CD4-positive, alpha-beta T cell treated with Interleukin-15 for 1 hour (primary cell): ENCODE results near the gene EDNRA.

Experiments
- DNase-seq: peaks from one replicate; pipeline ENCODE4 v3.0.0-alpha.2; 2020

The EDNRA gene

DNA sequence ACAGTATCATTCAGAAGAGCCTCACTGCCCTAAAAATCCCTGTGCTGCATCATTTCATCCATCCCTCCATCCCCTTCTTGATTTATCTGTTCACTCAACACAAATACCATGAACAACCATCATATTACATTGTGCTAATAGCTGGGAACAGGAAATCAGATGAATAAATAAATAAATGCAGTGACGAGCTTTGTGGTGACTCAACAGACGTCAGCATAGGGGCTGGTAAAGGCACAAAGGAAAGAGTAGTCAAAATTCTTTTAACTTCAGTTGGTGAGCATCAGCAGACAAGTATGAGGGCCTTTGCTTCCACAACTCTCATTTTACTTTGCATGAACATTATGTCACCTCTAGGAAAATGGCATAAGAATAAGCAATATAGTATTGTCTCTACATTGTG lies 65.5 kb downstream of the EDNRA start:
- DNase-seq: no peak

DNA sequence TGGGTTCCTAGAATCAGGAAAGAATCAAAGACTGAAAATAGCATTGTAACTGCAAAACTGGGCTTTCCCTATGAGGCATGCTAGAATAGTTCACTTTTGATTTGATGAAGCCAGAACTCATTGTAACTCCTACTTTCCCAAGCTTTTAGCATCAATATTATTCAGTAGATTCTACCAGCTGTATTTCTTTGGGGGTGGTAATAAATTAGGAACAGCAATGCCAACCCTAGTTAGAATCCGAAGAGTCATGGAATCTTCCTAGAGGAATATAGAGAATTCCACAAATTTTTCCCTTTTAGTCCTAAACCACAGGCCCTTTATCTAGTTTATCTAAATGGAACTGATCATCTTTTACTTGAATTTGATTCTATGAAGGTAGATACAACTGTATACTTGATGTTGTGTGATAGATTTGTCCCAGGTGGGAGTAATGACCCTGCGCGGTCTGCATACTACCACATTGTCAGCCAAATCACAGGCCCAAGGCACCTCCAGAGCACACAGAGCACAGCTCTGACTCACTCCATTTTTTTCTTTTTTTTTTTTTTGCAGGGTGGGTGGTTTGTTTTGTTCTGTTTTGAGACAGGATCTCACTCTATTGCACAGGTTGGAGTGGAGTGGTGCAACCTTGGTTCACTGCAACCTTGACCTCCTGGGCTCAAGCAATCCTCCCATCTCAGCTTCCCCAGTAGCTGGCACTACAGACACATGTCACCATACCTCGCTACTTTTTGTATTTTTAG lies 66.6 kb downstream of the EDNRA start:
- DNase-seq: no peak

DNA sequence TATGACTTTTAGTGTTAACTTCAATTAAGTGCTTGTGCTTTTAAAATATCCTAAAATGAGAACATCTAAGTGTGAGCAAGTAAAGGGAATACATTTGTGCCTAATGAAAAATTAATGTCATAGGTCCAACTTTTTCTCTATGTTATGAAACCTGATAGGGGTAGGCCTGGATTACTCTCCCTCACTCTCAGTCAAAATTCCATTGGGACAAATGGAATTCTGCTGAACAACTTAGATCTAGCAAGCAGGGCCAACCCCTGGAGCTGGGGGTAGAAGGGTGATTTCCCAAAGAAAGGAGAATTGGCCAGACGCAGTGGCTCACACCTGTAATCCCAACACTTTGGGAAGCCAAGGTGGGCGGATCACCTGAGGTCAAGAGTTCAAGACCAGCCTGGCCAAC lies 67.4 kb downstream of the EDNRA start:
- DNase-seq: no peak

DNA sequence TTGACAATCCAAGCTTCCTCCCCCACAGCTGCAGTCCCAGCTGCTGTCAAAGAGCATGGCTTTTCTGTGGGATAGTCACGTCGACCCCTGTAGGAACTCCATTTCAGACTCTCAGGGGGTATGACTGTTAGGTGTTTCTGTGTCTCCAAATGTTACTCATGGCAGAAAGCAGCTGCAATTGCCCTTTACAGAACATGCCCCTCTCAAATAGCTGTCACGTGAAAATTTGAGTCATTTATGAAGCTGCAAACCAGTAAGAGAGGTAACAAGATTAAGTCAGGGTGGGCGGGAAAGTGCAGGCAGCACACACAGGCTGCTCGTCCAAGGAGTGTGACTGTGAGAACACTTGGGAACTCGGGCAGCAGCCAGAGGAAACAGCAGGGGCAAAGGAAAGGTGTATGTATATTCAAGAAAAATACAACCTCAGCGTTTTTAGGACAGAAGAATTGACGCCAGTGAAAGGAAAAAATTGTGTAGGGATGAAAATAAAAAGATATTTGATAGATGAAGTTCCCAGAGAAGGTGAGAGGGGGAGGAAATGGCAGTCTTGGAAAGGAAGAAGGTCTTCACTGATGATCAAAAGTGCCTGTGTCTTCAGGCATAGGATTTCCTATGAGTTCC lies 69.8 kb downstream of the EDNRA start:
- DNase-seq: no peak

DNA sequence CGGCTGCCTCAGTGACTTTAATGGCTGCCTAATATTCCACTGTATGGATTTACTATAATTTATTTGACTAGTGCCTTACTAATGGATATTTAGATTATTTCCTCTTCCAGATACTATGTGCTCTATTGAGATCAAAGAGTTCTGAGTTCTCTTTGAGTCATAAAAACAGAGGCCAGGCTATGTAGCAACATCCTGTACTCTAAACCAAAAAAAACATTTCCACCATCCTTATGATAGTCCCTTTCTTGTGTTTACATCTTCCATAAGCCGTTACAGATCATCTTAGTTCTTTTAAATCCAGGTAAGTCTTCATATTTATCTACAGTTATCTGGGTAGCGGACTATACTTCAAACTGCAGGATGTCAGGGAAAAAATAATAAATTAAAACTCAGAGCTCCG lies 79.7 kb downstream of the EDNRA start:
- DNase-seq: no peak

DNA sequence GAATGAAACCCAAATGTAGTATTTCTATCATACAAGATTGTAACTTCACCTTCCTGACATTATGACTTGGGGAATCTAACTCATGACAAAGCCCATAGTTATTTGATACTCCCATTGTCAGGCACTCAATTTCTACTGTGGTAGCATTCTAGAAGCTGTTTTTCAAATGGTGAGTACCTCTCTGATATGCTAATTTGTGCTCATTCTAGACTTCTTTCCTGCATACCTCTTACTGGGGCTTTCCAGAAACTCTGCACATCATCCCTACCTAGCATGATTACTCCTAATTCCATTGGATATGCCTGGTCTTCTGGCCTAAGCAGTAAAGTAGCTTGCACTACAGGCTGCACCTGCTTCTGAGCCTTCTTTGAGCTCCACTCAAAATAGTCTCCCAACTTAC lies 85.9 kb downstream of the EDNRA start:
- DNase-seq: no peak

DNA sequence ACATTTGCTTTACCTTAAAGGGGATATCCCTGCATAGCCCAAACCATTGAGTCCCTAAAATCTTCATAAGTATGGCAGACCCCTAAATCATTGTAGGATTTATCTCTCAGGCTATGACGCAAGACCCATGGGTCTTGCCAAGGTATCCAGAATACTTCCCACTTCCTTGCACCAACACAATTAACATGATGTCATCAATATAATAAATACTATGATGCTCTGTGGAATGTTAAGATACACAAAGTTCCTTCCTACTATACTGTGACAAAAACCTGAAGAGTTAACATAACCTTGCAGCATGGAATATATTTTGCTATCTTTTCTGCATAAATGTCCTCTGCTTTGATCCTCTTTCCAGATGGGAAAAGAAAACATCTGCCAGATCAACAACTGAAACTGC lies 86.4 kb downstream of the EDNRA start:
- no peak for DNase-seq

DNA sequence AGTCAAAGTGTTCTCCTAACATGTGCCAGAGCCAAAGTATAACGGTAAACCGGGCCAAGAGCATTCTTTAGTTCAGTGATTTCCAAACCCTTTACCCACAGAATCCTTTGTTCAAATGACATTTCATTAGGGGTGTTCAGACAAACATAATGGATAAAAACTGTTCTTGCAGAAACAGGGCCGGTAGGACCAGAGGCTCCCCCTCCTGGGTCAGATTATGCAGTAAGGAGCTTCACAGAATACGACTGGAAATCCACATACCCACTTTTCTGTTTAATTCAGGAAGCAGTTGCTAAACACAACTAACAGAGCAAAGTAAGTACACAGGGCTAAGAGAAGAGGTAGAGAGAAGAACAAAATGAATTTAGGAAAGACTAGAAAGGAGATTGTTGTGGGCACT lies 89.7 kb downstream of the EDNRA start:
- DNase-seq: no peak

DNA sequence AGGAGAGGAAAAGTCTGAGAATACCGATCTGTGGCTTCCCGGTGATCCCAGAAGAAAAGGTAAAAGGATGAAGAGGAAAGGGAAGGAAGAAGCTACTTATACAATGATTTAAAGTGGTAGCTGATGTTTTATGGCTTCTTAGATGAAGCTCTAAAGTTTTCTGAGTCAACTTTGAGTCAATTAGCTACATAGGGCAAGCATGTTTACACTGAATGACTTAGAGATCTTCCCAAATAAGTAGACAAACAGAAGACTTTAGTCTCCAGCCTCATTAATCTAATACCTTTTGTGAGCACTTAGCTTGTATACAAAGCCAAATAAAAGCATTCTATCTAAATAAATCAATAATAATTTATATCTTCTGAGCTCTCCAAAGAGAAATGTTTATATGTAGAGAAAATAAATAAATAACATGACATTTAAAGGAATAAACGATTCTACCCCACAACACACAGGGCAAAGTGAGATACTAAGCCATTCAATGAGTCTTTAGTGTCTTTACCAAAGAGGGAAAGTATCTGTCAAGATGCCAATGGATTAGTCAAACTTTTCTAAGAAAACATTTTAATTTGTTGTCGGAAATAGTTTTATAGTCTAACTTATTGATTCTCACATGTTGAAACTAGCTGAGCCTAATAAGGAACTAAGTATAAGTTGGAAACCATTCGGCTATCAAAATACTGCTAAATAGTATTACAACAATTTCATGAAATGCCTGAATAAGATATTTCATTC lies 90.3 kb downstream of the EDNRA start:
- no peak for DNase-seq

DNA sequence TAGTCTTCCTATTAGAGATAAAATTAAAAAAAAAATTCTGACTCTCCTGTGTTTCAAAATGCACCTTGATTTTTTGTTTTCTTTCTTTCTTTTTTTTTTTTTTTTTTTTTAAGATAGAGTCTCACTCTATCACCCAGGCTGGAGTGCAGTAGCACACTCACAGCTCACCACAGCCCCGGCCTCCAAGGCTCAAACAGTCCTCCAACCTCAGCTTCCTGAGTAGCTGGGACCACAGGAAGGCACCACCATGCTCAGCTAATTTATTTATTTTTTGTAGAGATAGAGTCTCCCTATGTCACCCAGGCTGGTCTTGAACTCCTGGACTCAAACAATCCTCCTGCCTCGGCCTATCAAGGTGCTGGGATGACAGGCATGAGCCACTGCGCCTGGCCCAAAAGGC lies 95.2 kb downstream of the EDNRA start:
- DNase-seq: no peak

DNA sequence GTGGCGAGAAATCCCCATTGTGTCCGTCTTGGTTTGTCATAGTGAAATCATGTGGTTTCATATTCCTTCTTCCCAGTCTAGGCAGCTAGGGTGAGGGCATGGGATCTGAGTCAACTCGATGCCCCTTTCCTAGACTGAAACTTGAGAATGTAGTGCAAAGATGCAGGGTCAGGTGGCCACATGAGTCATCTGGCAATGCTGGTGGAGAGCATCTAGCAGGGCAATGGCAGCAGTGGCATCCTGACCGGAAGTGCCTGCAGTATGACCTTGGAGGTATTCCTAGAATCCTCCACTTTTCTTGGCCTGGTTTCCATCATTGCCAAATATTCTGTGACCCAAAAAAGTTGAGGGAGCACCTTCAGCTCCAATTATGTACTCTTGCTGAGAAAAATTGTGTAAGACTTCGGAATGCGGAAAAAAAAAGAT lies 97.2 kb downstream of the EDNRA start:
- no peak for DNase-seq

DNA sequence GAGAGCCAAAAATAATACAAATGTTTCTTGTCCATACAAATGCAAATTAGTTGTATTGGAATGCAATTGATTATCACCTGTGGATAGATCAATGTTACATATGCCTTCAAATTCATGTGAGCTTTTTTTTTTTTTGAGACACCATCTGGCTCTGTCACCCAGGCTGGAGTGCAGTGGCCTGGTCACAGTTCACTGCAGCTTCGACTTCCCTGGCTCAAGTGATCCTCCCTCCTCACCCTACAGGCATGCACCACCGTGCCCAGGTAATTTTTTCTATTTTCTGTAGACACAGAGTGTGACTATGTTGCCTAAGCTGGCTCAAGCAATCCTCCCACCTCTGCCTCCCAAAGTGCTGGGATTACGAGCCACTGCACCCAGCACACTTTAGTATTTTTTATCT lies 97.7 kb downstream of the EDNRA start:
- no peak for DNase-seq

DNA sequence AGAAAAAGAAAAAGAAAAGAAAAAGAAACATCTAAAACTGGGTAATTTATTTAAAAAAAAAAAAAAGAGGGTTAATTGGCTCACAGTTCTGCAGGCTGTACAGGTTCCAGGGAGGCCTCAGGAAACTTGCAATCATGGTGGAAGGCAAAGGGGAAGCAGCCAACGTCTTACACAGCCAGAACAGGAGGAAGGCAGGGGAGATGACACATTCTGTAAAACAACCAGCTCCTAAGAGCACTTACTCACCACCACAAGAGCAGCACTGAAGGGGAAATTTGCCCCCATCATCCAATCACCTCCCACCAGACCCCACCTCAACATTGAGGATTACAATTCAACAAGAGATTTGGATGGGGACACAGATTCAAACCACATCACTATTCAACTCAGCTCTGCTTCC lies 99.5 kb downstream of the EDNRA start:
- no peak for DNase-seq

DNA sequence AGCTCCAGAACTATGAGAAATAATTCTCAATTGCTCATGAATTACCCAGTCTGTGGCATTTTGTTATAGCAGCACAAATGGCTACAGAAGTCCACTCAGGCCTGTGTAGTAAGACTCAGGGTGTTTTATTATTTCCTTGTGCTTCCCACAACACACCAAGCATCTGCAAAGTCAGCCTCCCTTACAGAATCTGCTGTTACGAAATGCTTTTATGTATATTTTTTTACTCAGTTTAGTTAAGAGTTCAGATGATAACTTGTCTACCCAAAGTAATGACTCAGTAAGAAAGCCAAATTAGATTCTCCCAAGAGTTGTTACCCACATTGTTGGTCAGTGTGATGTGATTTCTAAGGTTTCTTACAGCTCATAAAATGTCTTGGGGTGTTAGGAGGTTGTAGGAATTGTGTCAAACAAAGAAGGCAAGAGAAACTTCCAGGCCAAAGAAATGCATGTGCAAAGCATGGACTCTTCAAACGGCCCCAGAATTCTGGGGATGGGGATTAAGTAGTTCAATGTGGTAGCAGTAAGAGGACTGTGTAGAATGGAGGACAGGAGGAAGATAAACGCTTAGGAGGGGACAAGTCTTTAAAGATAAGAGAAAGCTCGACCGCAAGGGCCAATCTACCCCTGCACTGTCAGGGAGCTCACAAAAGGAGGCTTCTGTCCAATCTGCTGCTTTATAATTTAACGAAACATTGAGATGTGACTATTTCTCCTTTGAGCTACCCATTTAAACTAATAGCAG lies 100.9 kb downstream of the EDNRA start:
- no peak for DNase-seq

DNA sequence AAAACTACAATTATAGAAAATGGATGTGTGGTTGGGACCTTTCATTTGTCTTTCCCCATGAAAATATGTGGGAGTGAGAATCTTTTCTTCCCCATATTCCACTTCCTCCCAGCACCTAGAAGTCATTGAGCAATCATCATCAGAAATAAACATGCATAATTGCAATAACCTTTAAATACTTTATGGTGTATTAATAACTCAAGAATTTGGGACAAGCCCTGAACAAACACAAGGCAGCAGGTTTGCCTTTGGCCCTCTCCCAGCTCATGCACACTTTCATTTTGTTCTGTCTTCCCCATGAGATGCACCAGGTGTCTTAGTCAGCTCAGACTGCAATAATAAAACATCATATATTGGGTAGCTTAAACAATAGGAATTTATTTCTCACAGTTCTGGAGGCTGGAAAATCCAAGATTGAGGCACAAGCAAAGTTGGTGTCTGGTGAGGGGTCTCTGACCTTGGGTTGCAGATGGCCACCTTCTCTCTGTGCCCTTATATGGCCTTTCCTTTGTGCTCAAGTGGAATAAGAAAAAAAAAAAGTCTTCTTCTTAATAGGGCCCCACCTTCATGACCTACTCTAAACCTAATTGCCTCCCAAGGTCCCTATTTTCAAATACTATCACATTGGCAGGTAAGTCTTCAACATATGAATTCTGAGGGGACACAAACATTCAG lies 101.6 kb downstream of the EDNRA start:
- no peak for DNase-seq

DNA sequence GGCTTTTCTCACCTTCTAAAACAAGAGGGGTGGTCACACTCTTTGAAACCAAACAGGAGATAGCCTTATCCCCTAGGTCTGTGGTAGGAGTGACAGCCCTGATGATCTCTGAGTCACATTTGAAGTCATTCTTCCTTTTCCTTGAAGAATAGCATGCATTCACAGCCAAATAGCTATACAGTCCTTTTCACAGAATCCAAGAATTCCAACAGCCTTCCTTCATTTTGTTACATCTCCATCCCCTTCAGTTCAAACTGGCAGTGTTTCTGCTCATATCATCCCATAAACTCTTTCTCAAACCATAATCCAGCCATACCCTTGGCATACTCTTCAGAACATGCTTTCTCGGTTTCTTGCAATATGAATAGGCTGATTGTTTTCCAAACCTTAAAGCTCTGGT lies 103.0 kb downstream of the EDNRA start:
- no peak for DNase-seq

DNA sequence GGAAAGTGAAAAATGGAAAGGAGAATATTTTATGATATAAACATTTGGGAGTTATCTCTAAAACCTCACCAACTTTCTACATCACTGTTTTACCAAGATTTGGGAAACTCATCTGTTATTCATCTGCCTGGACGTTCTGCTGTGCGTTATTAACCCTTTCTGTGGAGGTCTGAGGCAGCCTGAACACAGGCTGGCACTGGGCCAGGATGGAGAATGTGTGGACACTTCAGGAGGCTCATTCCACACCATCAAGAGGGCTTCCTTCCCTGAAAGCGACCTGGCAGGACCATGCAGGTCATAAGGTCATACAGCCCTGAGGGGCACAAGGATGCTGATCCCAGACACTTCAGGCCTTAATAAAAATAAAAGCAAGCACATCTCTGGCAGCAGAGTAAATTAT lies 105.1 kb downstream of the EDNRA start:
- no peak for DNase-seq

DNA sequence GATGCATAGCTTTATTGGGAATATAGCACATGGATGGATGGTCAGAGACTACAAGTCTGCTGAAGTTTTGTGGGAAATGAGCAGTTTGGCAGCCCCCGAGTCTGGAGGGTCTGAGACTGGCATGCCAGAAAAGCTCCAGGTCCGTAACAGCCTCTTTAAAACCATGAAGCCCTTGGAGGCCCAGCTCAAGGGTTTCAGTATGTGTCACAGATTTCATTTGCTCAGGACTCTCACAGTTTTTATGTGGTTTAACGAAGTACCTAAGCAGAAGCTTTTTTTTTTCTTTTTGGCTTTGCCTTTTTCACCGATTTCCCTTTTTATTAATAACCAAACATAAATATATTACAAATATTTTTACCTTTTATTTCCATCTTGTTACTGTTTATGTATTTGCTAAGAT lies 105.7 kb downstream of the EDNRA start:
- no peak for DNase-seq

DNA sequence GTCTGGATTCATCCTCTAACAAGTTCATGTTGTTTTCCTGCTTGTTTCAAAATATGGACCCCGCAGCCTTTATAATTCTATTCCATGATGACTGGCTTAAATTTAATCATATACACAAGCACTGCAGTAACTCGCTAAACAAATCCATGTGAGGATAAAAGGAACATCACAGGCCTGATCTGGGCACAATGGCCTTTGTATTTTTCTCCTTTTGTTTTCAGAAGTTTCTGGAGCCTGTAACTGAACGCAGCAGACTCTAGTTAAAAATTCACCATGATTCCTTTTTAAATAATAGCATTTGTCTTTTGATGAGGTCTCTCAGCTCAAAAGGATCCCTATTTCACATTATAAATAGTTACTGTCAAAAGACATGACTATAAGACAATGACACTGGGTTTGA lies 106.1 kb downstream of the EDNRA start:
- DNase-seq: no peak

DNA sequence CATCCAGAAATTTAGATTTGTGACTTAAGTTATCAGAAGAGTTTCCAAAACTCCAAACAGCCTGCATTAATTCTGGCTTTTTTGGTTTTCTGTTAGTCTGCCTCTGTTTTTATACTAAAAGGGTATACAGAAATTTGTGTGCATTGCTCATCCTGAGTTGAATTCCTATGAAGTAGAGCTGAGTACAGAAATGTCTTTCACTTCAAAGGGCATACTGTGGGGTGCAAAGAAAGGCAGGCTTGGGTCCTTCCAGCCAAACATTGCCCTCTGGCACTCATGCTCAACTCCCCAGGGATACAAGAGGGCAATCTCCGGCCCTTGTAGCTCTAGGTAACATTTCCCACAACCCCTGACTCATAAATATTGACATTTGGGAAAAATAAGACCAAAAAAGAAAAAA lies 108.7 kb downstream of the EDNRA start:
- no peak for DNase-seq

DNA sequence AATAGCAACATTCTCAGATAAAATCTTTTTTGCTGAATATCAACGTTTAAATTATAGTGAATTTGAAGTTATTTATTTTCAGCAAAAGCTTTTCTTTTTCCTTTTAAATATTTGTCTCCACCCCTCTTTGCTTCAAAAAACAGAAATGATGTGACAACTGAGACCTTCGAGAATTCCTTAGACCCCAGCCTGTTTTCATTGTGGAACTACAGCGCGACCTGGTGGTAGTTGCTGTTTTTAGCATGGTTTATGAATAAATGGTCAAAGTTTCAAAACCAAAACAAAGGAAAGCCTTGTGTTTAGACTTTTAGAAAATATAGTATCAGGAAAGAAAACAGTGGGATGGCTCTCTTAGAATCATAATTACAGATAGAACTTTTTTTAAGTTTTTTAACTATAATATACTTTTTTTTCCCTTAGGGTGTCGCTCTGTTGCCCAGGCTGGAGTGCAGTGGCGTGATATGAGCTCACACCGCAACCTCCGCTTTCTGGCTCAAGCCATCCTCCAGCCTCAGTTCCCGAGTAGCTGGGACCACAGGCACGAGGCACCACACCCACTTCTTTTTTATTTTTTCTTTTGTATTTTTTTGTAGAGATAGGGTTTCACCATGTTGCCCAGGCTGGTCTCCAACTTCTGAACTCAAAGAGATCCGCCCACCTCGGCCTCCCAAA lies 109.5 kb downstream of the EDNRA start:
- DNase-seq: no peak

DNA sequence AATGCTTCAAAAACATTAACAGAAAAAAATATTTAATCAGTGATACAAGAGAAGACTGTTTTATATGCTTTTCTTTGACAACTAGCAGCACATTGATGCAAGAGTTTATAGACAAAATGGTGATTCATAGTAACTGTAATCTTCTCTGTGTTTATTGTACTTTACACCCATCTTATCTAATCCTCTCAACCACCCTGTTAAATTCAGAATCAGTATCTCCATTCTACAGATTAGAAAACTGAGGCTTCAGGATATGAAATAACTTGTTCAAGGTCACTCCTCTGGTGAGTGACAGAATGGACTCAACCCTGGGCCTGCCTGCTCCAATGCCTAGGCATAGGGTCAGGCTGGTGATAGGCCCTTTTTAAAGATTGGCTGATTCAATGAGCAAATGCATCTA lies 110.2 kb downstream of the EDNRA start:
- no peak for DNase-seq
